Left renal cortex interstitium (tissue), 4 donors: ENCODE results near the gene NOL3. TPM values are rescaled to one million over a fixed set of nuclear protein-coding genes. Genes with fewer than 3 reads are reported as not detected.

Experiments used
- DNase-seq, 4 donors: peaks; one replicate each; pipeline ENCODE4 v3.0.0-alpha.2; 2013; ENCODE audit warnings: low read depth in 4 of 4, low spot score in 2 of 4, missing footprints in 1 of 4
- polyA plus RNA-seq, 4 donors: library from polyadenylated mRNA; unstranded; fragments of 120-200 nt; gene quantifications; one replicate each; pipeline ENCODE4 v1.2.1, GENCODE V29; 2013; ENCODE audit not compliant: insufficient read length in 4 of 4

The NOL3 gene
- polyA plus RNA-seq, 4 donors: 3.6 to 8.3 (median 6.0) TPM

DNA sequence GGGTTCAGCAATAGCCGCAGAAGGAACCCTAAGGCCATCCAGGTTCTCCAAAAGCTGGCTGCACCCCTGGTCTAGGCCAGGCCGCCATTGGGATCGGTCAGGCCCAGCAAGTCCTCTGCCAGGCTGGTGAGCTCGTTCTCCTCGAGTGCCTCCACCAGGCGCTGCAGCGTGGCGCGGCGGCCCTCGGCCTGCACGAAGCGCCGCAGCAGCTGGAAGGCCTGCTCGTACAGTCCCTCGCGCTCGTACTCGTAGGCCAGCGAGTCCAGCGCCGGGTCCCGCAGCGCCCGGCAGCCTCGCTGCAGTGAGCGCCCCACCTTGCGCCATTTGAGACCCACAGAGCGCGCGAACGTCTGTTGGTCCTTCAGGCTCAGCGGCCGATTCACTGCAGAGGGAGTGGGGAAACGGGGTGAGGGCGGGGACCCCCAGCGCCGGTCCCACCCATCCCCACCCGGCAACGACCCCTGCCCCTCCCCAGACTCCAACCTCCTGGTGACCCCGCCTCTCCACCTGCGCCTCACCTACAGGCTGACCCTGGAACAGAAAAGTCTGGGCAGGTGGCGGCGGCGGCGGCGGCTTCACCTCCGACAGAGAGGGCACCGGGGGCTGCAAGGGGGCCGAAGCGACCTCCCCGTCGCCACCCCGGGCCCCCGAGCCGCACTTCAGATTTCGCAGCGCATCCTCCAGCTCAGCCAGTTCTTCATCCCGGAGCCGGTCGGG, 15.6 kb upstream of the NOL3 start:
- no peak for DNase-seq

DNA sequence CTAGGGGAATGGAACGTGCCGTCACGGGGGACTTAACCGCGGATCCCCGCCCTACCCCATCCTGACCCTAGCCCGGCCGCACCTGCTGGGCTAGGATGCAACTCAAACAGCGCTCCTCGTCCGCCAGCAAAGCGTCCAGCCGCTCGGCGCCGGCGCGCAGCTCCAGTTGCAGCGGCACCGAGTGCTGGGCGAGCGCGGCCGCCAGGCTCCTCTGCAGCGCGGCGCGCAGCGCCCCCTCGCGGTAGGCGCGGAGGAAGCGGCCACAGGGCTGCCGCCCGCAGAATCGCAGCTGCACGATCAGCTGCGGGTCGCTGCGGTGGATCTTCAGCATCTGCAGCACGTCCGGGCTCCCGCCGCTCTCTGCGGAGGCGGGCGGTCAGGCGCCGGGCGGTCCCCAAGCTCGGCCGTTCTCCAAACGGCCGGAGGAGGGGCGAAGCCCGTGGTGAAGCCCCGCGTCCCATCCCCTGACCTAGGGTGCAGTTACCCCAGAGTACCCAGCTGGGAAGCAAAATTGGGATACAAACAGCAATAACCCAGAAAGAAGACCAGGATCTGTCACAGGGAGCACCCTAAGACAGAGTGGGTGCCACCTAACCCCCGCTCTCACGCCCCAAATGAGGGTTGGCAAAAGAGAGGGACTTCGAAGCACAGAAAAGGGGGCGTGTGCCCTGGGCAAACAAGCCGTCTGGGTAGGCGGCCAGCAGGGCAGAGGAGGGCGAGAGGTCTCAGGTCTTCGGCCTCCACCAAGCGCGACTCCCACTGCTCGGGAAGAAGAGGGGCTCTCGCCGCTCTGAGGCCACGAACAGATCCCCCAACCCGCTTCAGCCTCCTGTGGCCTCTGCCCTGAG, 14.8 kb upstream of the NOL3 start:
- DNase-seq: no peak

DNA sequence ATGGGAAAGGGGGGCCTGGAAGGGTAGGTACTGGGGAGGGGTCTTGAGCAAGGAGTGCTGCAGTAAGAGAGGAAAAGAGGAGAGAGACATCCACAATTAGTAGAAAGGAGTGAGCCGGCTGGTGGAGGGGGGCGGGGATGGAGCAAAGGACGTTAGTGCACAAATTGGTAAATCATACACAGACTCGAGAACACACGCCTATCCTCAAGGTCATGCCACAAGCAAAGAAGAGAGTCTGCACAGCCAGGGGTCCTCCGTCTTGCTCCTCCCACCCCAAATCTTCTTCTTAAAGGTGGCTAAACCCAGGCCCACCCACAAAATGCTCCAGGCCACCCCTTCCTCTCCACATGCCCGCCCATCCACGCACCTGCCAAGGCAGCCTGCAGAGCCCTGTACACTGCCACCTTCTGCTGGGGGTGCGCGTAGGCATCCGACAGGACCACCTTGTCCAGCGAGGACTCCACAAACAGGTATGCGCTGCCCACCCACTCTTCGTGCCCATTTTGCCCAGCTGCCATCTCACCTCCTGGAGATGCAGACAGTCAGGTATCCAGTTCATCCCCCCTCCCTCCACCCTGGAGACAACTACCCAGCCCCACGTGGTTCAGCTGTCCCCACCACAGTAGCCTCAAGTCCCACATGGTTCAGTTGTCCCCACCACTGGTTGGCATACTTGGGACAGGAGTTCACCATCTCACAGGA, 14.0 kb upstream of the NOL3 start:
- DNase-seq: no peak

DNA sequence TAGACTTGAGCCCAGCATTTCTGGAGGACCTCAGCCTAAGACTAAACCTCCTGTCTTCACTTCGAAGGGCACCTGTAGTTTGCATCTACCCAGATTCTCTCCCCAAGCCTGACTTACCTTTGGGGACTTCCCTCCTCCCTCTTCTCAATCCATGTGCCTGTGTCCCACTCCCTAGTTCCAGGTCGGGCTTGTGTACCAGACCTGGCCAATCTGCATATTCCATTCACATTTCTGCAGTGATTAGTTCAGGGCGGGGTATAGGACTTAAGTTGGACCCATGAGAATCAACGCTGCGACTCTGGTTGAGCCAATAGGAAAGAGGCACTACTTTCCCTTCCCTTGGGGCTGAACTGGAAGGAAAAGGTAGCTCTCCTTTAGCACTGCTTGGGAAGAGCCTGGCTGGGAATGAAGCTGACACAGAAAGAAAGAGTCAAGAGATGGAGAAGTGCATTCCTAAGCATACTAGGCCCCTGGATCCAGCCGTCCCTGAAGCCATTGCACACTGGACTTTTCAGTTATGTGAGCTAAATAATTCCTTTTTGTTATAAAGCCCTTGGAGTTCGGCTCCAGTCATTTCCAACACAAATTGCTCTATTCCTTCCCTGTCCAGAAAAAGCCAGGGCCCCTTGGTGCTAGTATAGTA, 13.1 kb upstream of the NOL3 start:
- no peak for DNase-seq

DNA sequence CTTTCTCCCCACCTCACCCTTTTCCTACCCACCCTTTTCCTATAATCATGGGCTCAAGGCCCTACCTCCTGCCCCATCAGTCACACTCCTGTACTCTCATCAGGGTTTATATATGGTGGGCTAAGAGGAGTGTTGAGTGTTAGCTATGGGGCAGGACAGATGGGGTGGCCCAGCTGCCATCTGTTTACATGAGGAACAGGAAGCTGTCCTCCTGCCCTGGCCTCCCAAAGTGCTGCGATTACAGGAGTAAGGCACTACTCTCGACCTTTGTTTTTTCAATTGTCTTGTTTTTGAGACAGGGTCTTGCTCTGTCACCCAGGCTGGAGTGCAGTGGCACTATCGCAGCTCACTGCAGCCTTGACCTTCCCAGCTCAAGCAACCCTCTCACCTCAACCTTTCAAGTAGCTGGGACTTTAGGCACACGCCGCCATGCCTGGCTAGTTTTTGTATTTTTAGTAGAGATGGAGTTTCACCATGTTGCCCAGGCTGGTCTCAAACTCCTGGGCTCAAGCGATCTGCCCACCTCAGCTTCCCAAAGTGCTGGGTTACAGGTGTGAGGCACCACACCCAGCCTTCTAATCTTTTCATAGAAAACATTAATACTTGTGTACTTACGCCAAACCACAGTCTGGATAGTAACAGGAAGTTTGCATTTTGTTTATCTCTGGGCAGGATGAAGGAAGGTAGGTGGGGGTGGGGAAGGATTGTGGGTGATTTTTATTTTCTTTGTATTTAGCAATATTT, 12.3 kb upstream of the NOL3 start:
- no peak for DNase-seq

GRCh38 chr16:67158637-67159600, 11.4 kb upstream of the NOL3 start:
- no peak for DNase-seq

DNA sequence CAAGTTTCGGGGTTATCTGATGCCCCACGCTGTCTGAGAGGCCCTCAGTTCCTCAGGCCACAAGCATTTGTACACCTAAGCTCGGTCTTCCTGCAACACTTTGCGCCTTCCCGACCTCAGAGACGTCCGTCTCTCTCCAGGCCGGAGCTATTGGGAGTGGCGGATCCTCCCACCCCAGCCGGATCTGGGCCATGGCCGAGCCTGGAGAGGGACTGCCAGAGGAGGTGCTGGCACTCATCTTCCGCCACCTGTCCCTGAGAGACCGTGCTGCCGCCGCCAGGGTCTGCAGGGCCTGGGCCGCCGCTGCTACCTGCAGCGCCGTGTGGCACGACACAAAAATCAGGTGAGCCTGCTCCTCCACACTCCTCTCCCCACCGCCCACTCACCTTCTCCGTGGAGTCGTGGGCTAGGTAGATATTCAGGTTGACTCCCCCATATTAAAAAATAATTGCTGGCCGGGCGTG, 8.7 kb upstream of the NOL3 start:
- DNase-seq: no peak

DNA sequence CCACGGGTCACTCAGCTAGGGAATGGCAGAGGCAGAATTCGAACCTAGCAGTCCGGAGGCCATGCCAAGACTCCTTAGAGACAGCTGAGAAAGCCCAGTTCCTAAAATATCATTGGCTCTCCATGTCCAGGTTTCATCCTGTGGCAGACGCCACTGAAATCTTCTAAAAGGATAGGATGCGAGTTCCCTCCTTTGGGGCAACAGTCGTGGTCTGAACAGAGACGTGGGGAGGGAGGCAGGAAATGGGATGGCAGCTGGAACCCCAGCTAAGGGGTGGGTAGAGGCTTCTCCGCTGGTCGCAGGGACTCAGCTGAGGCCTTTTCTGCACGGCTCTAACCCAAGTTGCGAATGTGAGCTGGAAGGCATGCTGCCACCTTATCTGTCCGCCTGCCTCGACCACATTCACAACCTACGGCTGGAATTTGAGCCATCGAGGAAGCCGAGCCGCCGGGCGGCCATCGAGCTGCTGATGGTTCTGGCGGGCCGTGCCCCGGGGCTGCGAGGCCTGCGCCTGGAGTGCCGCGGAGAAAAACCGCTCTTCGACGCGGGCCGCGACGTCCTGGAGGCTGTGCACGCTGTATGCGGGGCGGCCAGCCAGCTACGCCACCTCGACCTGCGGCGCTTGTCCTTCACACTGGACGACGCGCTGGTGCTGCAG, 7.7 kb upstream of the NOL3 start:
- DNase-seq: no peak

- DNase-seq: no peak
These were observed 7.0 kb upstream of the NOL3 start for GRCh38 chr16:67163164-67163998.

DNA sequence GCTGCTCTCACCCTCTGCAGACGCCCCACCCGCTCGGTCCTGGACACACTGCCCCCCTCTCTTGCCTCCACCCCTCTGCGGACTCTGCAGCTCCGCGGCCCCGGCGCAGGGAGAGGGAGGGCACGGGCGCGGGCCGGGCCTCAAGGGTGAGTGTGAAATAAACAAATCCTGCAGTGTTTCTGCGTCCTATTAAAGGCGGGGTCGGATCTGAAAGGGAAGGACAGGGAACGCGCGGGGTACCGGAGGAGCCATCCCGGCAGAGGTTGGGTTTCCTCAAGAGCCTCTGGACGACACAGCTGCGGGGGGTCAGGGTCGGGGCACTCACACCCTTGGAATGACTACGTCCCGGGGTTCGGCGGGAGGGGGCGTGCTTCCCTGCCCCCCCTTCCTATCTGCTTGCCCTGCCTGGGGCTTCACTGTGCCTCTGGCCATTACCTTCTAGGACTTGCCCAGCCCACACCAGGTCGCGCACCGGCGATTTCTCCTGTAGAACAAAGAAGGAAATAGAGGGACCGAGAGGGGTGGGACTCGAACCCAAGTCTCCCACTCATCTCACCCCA, 6.3 kb upstream of the NOL3 start:
- DNase-seq: no peak

- DNase-seq: no peak
These were observed 5.7 kb upstream of the NOL3 start, which contains the start of gene HSF4 for GRCh38 chr16:67164599-67165061. Gene HSF4, plus strand, starts transcription at chr16:67164745. Its CDS starts 67 bp downstream, at chr16:67164812.

- DNase-seq: no peak
These were observed 4.9 kb upstream of the NOL3 start for GRCh38 chr16:67165121-67166078.

DNA sequence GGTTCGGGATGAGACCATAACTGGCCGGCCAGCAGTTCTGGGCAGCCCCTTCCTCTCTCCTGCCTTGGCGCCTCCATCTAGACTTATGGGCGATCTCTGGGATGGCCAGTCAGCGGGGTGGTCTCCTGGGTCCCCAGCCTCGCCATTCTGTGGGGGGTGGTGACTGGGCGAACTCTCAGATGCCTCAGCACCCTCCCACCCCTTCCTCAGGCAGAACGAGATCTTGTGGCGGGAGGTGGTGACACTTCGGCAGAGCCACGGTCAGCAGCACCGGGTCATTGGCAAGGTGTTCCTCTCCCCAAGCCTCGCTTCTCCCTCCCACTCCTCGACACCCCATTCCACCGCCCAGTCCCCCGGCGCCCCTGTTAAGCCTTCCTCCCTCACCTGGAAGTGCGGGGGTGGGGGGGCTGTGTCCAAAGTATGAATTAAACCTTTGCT, 4.2 kb upstream of the NOL3 start:
- DNase-seq: no peak

- DNase-seq: no peak
These were observed 3.7 kb upstream of the NOL3 start for GRCh38 chr16:67166598-67167168.

DNA sequence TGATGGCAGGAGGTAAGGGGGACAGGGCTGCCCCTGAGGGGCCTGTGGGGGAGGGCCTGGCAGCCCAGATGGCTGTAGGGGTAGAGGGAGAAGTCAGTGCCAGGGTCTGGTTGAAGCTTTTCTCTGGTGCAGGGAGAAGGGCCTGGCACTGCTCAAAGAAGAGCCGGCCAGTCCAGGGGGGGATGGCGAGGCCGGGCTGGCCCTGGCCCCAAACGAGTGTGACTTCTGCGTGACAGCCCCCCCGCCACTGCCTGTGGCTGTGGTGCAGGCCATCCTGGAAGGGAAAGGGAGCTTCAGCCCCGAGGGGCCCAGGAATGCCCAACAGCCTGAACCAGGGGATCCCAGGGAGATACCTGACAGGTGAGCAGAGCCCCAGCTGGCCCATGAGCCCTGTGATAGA, 2.8 kb upstream of the NOL3 start:
- no peak for DNase-seq
